ENCODE results near the gene KIF23. TPM values are rescaled to one million over a fixed set of nuclear protein-coding genes. Genes with fewer than 3 reads are reported as not detected.

Gene KIF23
- total RNA-seq, 1 donor from 2014 or later: 67.3 TPM

DNA sequence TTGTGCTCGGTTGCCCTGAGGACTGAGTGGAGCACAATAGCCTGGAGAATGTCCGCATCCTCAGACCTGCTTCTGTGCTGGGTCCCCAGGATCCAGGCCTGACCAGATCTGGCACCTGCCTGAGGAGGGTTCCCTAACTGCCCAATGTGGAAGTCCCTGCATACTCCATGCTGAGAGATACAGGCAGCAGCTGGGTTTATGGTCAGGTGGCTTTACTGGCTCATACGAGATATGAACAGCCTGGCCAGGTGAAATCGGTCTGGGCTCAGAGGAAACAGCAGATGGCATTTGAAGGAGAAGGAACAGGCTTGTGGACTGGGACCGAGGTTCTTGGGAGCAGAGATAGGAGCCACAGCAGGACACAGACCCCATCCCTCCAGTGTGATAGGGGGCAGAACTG lies 18.2 kb upstream of the KIF23 start:
- H3K9me3 Mint-ChIP-seq: no peaks in the 10 kb centered on the region
- no peaks in the 10 kb centered on the region for H3K27me3 Mint-ChIP-seq (ENCODE audit: low read depth)
- H3K4me3 Mint-ChIP-seq: no peak overlapping the region
- H3K4me1 Mint-ChIP-seq: peaks cover 19% of the 10 kb centered on the region
- H3K27ac Mint-ChIP-seq (ENCODE audit: unreplicated experiment): no peak overlapping the region
- no peak for DNase-seq (ENCODE audit: low read depth, low spot score)
- TF ChIP-seq, protein P1, sequence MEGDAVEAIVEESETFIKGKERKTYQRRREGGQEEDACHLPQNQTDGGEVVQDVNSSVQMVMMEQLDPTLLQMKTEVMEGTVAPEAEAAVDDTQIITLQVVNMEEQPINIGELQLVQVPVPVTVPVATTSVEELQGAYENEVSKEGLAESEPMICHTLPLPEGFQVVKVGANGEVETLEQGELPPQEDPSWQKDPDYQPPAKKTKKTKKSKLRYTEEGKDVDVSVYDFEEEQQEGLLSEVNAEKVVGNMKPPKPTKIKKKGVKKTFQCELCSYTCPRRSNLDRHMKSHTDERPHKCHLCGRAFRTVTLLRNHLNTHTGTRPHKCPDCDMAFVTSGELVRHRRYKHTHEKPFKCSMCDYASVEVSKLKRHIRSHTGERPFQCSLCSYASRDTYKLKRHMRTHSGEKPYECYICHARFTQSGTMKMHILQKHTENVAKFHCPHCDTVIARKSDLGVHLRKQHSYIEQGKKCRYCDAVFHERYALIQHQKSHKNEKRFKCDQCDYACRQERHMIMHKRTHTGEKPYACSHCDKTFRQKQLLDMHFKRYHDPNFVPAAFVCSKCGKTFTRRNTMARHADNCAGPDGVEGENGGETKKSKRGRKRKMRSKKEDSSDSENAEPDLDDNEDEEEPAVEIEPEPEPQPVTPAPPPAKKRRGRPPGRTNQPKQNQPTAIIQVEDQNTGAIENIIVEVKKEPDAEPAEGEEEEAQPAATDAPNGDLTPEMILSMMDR (conservative IDR thresholded peaks at IDR 0.05): no peak
- no peaks in the 10 kb centered on the region for H3K36me3 Mint-ChIP-seq (ENCODE audit: low read depth)

DNA sequence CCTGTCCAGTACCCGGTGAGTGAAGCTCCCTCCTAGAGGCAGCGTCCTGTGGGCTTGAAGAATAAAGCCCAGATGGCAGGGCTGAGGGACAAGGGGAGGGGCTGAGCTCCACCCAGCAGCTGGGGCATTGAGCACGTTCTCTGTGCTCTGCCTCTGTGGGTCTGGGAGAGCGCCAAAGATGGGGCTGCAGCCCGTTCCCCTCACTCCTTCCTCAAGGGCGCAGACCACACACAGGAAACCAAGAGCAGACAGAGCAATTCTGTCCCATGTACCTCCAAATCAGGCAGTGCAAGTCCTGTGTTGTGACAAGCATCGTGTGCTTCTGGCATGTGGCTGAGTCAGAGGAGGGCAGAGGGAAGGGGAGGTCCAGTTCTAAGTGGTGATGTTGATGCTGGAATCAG lies 15.7 kb upstream of the KIF23 start:
- TF ChIP-seq, protein P1 (conservative IDR thresholded peaks at IDR 0.05): no peak
- Mint-ChIP-seq H3K27ac (ENCODE audit: unreplicated experiment) (no peak overlapping the region), H3K9me3 (no peaks in the 10 kb centered on the region), H3K36me3 (ENCODE audit: low read depth) (no peaks in the 10 kb centered on the region), H3K4me3 (no peak overlapping the region), H3K27me3 (ENCODE audit: low read depth) (no peaks in the 10 kb centered on the region), H3K4me1 (peaks cover 14% of the 10 kb centered on the region)
- DNase-seq (ENCODE audit: low read depth, low spot score): no peak

DNA sequence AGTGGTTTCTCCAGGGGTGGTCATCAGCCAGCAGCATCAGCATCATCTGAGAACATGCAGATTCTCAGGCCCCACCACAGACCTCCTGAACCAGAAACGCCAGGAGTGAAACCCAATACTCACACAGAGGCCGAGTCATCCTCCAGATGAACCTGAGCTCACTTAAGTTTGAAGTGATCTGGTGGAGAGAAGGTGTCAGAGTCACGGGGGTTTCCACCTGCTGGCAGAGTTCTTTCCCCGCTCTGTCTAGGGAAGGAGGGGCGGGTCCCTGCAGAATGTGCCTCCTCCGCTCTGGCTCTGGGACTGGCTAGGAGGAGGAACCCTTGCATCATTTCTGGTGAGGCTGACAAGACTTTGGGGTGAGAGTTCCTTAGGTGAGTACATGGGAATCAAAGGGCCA lies 13.3 kb upstream of the KIF23 start:
- TF ChIP-seq, protein P1 (conservative IDR thresholded peaks at IDR 0.05): no peak
- no peaks in the 10 kb centered on the region for H3K27me3 Mint-ChIP-seq (ENCODE audit: low read depth)
- H3K27ac Mint-ChIP-seq (ENCODE audit: unreplicated experiment): peak overlapping the region; percentile 43
- no peaks in the 10 kb centered on the region for H3K36me3 Mint-ChIP-seq (ENCODE audit: low read depth)
- H3K4me1 Mint-ChIP-seq: no peaks in the 10 kb centered on the region
- H3K9me3 Mint-ChIP-seq: no peaks in the 10 kb centered on the region
- no peak overlapping the region for H3K4me3 Mint-ChIP-seq
- no peak for DNase-seq (ENCODE audit: low read depth, low spot score)

DNA sequence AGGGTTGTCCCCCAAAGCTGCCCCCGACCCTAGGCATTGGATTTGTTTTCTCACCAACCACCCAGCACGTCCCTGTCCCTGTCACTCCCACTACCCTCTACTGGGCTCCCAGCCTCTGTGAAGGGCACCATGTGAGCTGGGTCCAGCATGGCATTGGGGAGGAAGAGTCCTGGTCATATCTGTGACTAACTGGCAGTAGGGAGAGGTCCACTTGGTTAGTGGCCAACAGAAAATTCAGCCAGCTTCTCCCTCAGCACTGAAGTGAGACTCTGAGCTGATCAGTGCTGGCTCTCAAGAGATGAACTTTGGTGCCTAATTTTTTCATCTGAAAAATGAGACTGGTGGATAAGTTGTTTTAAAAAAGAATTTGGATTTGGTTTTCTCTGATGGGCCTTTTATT lies 11.3 kb upstream of the KIF23 start:
- Mint-ChIP-seq H3K4me3 (no peak overlapping the region), H3K4me1 (no peaks in the 10 kb centered on the region), H3K27me3 (ENCODE audit: low read depth) (no peaks in the 10 kb centered on the region), H3K36me3 (ENCODE audit: low read depth) (no peaks in the 10 kb centered on the region), H3K27ac (ENCODE audit: unreplicated experiment) (no peak overlapping the region), H3K9me3 (no peaks in the 10 kb centered on the region)
- no peak for DNase-seq (ENCODE audit: low read depth, low spot score)
- TF ChIP-seq, protein P1 (conservative IDR thresholded peaks at IDR 0.05): no peak

DNA sequence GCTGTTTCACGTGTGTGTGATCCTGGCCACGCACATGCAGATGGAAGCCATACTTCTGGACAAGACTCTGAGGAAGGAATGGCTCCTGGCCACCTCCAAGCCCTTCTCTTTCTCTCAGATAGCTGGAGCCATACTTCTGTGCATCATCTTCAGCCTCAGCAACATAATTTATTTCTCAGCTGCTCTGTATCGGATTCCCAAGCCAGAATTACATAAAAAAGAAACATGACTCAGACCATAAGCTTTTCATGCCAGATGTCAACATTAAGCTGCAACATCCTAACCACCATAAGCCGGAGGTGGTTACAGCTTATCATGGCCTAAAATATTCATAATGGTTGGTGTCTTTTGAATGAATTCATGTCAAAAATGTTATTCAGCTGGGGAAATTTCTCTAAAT lies 10.6 kb upstream of the KIF23 start:
- Mint-ChIP-seq H3K36me3 (ENCODE audit: low read depth) (no peaks in the 10 kb centered on the region), H3K9me3 (no peaks in the 10 kb centered on the region)

More for the DNA sequence above, 10.6 kb upstream of the KIF23 start:
- H3K27me3 Mint-ChIP-seq (ENCODE audit: low read depth): no peaks in the 10 kb centered on the region
- H3K4me3 Mint-ChIP-seq: no peak overlapping the region
- no peak for DNase-seq (ENCODE audit: low read depth, low spot score)
- H3K4me1 Mint-ChIP-seq: no peaks in the 10 kb centered on the region
- TF ChIP-seq, protein P1 (conservative IDR thresholded peaks at IDR 0.05): no peak
- H3K27ac Mint-ChIP-seq (ENCODE audit: unreplicated experiment): no peak overlapping the region

Measured in neural crest cell (in vitro differentiated cells).